HG02973 (cell line): ENCODE data around the gene FLT4.
"Not testable (repeated sequence)": the region's sequence is repeated elsewhere in the genome, so short reads cannot be mapped to it uniquely, and the experiment has no call there.

ENCODE experiments used
- ATAC-seq: cut with Tn5 transposase; IDR thresholded peaks from one replicate; pipeline ENCODE4 v1.9.1; 2021; ENCODE audit warnings: moderate library complexity; ENCODE audit not compliant: unreplicated experiment

FLT4 gene

DNA sequence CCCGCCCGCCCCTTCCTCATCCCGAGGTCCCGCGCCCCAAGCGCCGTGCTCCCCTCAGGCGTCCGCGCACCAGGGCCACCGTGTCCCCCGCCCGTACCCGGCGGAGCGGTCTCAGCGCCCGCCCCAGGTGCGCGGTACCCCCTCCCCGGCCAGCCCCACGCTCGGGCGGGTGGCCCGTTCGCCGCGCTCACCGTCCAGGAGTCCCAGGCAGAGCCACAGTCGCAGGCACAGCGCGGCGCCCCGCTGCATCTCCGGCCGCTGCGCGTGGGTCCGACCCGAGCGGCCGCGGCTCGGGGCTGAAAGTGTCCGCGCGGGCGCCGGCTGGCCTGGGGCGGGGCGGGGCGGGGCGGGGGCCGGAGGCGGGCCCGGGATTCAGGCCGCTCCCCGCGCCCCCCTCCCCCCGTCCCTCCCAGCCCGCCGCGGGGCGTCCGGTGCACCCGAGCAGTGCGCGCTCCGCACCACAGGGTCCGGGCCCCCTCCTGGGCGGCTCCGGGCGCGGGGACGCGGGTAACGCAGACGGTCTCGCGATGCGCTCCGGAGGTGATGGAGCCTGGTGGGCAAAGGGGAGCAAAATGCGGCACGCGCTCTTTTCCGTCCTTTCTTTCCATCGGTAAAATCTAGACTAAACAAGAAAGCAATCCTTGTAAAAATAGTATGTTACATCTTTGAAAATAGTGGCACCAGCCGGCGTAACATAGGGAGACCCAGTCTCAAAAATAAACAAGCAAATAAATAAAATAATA, at the start of gene FLT4:
FLT4 (minus strand) TSS at position 304 of the 743 bp plus-strand sequence; CDS start at position 249, 55 bp downstream.
- ATAC-seq = no peak

DNA sequence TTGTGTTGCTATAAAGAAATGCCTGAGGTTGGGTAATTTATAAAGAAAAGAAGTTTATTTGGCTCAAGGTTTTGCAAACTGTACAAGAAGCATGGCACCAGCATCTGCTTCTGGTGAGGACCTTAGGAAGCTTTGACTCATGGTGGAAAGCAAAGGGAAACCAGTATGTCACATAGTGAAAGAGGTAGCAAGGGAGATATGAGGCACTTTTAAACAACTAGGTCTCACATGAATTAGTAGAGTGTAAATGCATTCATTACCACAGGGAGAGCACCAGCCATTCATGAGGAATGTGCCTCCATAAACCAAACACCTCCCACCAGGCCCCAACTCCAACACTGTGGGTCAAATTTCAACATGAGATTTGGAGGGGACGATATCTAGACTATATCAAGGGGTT, 49.6 kb upstream of the FLT4 start:
- no peak for ATAC-seq

DNA sequence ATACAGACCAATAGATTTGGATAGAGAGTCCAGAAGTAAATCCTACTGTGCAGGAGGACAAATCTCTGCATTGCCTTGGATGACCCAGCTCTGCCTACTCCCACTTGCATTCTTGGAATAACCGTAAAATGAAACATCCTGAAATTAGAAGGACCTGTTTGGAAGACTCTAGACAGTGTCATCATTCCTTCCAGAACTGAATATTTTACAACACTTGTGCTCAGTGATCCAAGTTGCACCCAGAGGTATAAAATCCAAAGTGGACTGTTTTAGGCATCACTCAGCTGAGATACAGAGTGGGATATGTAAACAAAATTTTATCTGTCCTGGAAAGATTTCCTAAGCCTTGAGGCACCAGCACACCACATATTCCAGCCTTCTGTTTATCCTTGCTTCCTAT, 46.7 kb upstream of the FLT4 start:
- ATAC-seq = no peak

DNA sequence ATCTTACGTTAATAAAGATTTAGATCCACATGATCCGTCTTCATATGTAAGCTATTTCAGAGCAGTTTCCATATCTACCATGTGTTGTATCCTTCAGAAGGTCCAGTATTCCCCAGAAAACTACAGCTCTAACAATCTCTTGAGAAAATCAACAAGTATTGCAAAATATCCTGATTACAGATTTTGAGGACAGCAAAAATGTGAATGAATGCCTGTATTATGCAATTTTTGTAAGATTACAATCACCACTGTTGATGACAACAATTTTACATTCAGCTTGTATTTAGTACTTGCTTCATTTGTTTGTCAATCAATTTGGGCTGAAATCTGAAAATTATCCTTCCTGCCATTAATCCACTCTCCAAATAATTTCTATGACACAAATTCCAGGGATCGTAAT, 43.0 kb upstream of the FLT4 start:
- ATAC-seq = no peak

DNA sequence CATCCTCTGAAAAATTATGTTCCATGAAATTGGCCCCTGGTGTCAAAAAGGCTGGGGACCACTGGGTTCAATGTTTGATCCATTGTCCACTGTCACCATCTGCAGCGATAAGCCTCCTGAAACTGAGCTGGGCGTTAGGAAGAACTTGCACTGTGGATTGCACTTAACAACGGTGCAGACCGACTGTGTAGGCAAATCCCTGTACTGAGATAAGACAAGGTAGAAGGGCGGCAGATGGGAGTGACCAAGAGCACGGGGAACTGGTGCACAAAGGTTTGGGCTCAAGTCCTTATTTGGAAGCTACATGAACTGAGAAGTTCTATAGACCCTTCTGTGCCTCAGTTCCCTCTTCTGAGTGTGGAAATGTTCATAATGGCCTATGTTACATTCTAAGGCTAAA, 41.6 kb upstream of the FLT4 start:
- no peak for ATAC-seq

DNA sequence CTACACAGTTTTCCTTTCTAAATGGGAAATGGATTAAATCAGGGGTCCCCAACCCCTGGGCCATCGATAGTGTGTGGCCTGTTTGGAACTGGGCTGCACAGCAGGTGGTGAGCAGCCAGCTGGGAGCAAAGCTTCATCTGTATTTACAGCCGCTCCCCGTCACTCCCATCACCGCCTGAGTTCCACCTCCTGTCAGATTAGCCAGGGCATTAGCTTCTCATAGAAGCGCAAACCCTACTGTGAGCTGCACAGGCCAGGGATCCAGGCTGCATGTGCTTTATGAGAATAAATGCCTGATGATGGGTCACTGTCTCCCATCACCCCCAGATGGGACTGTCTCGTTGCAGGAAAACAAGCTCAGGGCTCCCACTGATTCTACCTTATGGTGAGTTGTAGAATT, 41.2 kb upstream of the FLT4 start:
- ATAC-seq = no peak

DNA sequence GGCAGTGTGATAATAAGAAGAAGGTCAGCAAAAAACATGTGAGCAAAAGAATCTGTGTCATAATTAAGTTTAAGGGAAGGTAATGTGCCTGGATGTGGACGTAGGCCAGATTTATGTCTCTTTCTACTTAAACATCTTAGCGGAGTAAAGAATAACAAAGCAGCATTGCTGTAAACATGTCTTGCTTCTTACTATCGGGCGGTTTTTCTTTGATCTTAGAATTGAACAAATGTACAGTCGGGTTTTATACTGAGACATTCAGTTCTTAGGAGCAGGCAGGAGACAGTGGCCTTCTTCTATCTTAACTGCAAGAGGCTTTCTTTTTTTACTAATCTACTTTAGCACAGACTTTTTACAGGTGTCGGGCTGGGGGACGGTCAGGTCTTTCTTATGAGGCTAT, 40.4 kb upstream of the FLT4 start:
- no peak for ATAC-seq

DNA sequence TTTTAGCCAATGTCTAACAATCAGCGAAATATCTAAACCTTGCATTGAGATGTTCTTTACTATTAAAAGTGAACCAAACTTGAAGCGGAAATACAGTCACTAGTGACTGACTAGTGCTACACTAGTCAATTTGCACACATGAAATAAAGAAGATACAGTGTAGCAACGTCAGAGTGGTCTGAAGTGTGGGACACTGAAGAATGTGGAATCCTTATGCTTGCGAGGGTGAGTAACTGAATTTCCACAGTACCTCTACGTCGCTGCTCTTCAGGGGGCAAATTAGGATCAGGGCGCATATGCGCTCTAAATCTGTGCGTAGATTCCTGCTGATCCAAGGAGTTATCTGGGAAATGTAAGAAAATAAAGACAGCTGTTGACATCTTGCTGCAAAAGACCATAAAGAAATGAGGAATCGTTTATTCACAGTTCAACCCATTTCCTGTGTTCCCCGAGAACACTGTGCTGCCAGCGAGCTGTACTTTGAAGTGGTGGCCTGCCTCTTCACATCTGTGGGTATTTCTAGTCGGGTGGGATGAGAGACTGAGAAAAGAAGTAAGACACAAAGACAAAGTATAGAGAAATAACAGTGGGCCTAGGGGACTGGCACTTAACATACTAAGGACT, 39.8 kb upstream of the FLT4 start:
- ATAC-seq = no peak

DNA sequence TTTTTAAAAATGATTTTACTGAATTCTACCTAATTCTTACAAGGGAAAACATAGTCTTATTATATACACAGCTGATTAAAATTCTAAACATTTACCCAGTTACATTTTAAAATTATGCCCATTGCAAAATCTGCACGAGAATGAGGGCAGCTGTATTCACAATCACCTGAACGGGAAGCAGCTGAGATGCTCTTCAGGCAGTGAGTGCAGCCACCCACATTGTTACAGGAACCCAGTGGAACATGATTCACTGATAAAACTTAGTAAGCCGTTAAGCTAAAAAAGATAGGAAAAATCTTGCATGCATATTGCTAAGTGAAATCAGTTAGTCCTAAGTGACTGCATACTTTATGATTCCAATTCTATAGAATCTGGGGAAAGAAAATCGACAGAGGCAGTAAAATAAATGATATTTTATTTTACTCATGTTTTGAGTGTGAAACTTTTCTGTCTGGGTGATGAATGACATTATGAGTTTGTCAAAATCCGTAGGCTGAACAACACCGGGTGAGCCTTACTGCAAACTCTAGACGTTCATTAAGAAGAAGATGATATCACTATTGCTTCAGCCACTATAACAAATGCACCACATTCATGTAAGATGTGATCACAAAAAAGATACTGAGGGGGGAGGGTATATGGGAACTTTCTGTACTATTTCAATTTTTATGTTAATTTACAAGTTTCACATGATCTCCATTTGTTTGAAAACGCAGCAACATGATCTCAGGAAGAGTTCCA, 39.1 kb upstream of the FLT4 start:
- no peak for ATAC-seq

DNA sequence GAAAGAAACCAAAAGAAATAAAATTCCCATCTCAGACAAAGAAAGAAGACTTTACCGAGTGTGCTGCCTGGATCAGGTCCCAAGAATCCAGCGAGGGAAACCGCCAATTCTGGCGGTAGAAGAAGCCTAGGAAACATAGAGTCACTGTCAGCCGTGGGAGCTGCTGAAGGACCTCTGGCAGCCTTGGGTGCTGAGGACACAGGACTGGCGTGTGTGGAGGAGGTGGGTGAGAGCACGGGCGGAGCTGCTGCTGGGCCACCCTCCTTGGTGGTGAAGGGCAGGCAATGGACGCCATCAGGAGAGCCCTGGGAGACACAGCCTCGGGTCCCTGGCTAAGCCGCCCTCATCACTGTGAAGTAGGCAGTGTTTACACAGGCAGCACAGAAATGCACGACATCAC, 37.4 kb upstream of the FLT4 start:
- ATAC-seq = not testable (repeated sequence)

DNA sequence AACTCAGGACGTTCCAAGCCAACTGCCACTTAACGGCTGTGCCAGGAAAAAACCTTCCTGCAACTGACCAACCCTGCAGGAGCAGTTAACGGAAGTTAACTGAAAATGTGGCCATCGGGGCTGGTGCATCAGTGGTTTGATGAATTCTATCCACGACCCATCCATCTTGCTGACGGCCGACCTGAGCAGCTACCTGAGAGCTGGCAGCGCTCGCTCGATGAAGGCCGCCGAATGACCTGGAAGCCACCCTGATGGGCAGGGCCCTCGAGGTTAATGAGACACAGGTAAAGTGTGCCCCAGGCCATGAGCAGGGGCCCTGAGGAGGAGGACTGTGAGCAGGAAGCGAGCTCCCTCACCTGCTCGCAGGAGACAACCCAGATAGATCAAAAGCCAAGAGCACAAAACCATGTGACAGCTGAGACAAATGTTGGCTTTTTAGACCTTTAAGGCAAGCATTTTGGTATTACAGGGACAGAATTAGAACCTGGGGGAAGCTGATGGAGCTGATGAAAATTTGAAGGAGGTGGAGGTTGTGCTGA, 35.3 kb upstream of the FLT4 start:
- ATAC-seq = no peak

DNA sequence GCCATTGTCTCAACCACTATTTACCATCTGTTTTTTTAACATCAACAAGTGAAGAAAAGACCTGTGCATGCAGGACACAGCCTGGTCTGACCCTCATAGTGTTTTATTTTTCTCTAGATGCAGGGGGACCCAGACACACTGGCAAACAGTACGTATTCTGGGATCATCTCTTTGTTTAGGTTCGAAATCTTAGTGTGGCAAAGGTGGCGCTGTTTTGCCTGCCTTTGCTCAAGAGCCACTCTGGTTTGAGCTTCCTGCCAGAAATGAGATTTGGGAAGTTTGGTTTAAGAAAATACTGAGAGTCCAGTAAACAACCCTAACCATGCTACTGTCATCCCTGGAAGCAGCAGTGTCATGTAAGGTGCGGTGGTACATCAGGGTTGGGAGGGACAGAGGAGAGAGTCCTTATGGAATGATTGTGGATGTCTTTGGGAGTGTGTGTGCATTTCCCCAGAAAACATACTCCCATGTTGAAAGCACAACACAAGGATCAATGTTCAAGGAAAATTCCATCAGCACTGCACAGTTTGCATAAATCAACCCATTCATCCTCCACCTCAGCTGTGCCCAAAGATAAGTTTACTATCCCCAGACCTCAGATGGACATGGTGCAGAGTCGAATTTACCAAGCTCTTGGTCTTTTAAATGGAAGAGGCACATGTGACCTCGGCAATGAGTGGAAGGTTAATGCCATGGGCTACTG, 34.0 kb upstream of the FLT4 start:
- ATAC-seq = no peak

DNA sequence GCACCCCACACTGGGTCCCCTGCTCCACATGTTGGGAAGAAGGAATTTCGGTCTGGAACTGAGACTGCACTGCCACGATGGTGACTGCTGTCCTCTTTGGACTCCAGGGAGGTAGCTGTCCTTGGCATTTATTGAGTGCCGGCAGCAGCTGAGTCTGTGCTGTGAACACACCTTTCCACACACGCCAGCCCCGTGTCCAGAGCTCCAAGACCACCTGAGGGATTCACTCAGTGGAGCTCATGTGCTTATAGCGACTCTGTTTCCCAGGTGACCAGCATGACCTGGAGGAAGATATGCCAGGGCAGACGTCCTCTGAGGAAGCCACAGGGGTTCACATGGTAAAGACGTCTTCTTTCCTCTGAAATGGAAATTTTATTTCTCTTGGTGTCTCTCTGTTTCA, 33.2 kb upstream of the FLT4 start:
- ATAC-seq = no peak

DNA sequence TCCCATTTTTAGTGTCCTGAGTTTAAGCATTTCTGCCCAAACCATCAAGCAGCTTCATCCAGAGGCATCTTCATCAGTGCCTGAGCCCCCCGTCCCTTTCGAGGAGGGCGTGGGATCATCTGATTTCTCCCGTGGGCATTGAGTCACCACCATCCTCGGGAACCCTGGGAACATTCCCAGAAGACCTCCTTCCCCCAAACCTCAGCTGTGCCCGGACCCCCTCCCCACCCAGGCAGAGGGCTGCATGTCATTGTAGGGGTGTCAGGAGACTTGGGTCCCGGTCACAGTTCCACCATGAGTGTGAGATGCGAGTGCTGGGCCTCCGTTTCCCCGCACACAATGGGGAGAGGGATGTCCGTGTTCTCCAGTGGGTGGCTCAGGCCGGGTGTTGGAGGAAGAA, 32.6 kb upstream of the FLT4 start:
- not testable (repeated sequence) for ATAC-seq

DNA sequence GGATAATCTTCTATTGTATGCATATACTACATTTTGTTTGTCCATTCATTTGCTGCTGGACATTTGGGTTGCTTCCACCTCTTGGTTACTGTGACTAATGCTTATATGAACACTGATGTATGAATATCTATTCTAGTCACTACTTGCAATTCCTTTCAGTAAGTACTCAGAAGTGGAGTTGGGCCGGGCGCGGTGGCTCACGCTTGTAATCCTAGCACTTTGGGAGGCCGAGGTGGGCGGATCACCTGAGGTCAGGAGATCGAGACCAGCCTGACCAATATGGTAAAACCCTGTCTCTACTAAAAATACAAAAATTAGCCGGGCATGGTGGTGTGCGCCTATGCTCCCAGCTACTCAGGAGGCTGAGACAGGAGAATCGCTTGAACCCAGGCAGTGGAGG, 28.9 kb upstream of the FLT4 start:
- not testable (repeated sequence) for ATAC-seq

DNA sequence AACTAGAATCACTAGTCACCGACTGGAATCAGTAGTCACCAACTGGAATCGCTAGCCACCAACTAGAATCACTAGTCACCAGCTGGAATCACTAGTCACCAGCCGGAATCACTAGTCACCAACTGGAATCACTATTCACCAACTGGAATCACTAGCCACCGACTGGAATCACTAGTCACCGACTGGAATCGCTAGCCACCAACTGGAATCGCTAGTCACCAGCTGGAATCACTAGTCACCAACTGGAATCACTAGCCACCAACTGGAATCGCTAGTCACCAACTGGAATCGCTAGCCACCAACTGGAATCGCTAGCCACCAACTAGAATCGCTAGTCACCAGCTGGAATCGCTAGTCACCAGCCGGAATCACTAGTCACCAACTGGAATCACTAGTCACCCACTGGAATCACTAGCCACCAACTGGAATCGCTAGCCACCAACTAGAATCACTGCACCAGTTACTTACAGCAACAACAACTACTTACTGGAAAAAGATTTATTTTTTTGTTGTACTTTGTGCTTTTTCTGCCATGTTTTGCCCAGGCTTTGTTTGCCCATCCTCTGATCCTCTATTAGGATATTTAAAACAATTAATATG, 25.7 kb upstream of the FLT4 start:
- ATAC-seq = no peak

DNA sequence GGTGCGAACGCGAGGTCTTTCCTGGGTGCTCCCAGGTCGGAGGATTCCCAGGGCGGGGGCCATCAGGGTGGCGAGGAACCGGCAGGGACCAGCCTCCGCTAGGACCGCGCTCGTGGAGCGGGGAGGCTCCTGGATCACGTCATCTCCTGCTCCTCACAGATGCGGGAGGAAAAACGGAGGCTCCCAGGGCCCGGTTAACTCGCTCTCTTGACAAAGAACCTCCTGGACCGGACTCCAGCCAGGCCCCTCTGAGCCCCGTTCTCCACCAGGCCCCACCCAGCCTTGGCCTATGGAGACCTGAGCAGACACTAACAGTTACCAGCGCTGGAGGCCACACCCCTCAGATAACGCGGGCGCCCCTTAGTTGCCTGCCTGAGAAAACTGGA, 24.7 kb upstream of the FLT4 start:
- not testable (repeated sequence) for ATAC-seq

DNA sequence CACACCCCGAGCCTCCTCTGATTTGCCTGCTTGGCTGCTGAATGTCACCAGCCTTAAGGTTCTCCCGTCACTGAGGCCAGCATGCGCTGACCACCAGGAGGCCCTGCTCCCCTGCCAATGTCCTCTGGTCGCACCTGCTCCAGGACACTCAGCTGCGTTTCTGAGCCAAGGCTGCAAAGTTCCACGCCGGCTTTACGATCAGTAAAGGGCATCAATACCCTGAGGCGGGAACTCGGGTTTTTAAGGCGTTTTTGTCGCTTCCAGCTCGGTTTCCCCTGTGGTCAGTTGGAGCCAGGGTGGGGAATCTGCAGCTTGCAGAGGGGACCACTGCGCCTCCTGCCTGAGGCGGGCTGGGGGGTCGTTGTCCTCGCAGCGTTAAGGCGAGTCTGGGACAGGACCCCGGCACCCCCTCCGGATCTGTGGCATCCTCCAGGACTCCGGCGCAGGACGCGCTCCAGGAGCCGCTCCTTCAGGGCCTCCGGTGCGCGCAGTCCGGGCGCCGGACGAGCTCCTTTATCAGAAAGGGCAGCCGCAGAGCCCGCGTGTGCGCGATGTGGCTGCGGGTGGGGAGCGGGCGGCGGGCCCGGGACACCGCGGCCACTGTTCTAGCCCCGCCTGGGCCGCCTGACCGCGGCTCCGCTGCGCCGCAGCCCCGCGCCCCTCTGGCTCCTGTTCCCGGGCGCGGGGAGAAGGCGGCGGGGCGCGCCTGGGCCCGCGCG, 24.1 kb upstream of the FLT4 start:
- ATAC-seq = no peak

DNA sequence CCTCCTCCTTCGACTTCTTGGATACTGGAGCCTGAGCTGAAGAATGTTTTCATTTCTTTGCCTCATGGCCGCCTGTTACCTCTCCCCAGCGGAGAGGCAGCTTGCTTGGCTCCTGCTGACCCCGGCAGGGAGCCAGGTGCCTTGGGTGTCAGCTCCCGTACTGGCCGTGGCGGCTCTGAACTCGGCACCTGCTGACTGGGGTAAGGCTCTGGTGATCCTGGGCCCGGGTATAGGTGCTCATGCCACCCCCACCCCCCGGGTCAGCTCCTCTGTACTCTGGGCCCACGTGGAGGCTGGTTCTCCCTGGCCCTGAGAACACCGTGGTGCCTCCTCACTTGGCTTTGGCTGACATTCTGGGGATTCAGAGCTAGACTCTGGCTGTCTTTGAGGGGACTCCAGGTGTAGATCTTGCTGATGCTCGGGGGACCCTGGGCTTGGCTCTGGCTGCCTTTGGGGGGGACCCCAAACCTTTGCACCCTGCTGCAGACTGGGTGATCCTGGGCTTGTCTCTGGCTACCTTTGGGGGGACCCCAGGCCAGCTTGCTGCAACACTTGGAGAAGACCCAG, 22.6 kb upstream of the FLT4 start:
- not testable (repeated sequence) for ATAC-seq
